ENCODE measurements around the gene KLHL29. TPM values are rescaled to one million over a fixed set of nuclear protein-coding genes. Genes with fewer than 3 reads are reported as not detected.

Gene KLHL29
- total RNA-seq, 1 experiment from 2014 or later: 2.4 TPM

DNA sequence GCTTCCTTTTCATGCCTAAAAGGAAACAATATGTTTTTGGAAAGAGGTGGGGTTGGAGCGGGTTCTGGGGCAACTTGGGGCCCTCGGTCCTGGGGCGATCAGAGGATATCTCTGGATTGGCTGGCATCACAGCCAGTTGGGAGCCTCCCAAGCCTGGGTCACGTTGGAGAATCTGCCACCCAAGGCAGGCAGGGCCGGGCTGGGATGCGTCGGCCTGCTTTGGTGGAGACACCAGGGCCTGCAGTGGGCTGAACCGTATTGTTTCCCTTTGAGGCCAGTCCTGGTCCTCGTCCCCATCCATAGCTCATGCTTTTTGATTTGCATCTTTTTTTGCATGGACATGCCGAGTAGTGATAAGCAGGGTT, 306.1 kb downstream of the KLHL29 start:
- Histone ChIP-seq H3K4me2 (ENCODE audit: insufficient read depth, insufficient read length, low read length) (no peak overlapping the region), H3T11ph (ENCODE audit: low read length) (no peak overlapping the region), H2AK5ac (ENCODE audit: insufficient read length, low read length) (no peak overlapping the region), H3K27me3 (ENCODE audit: insufficient read depth, low read length) (no peaks in the 10 kb centered on the region), H2BK12ac (ENCODE audit: insufficient read length, low read depth, low read length) (no peak overlapping the region), H4K91ac (ENCODE audit: insufficient read length, low read depth, low read length) (no peak overlapping the region), H3K79me1 (ENCODE audit: insufficient read depth, low read depth, low read length, poor library complexity, severe bottlenecking) (no peaks in the 10 kb centered on the region), H3K79me2 (ENCODE audit: insufficient read depth, low read length) (no peaks in the 10 kb centered on the region), H3K9ac (ENCODE audit: extremely low read depth, insufficient read length, low read length) (no peak overlapping the region), H4K20me1 (ENCODE audit: control insufficient read depth, insufficient read depth, insufficient read length) (no peaks in the 10 kb centered on the region), H3K27ac (ENCODE audit: insufficient read length, low read depth, low read length) (no peak overlapping the region), H3K4ac (ENCODE audit: low read depth, low read length) (no peak overlapping the region), H4K5ac (ENCODE audit: insufficient read length, low read depth, low read length) (no peak overlapping the region), H2BK120ac (ENCODE audit: low read depth, low read length, poor library complexity, severe bottlenecking) (no peak overlapping the region), H3K56ac (ENCODE audit: insufficient read length, low read depth, low read length) (no peak overlapping the region), H2BK15ac (ENCODE audit: low read depth, low read length) (no peak overlapping the region), H3K18ac (ENCODE audit: insufficient read length, low read depth, low read length) (no peak overlapping the region), H3K4me1 (ENCODE audit: insufficient read depth, low read length) (no peaks in the 10 kb centered on the region), H2BK20ac (ENCODE audit: low read depth, low read length, poor library complexity, severe bottlenecking) (no peak overlapping the region), H3K23ac (ENCODE audit: insufficient read length, low read depth, low read length) (no peak overlapping the region), H4K8ac (replicated peaks; ENCODE audit: insufficient read length, low read depth, low read length) (no peak overlapping the region), H3K23me2 (ENCODE audit: insufficient read length, low read depth, low read length, poor library complexity, severe bottlenecking) (no peaks in the 10 kb centered on the region), H2BK5ac (ENCODE audit: insufficient read length, low read length) (no peak overlapping the region), H3K14ac (ENCODE audit: insufficient read depth, low read length) (no peak overlapping the region), H2AFZ (ENCODE audit: low read length) (no peak overlapping the region), H3K9me3 (ENCODE audit: control insufficient read depth, low read depth, low read length) (no peaks in the 10 kb centered on the region)
- Mint-ChIP-seq H3K27ac (peak overlapping the region in 2 of 3 experiments; percentile 32 to 70; a peak in 2 of 7 replicates), H3K4me3 (no peak overlapping the region), H3K27me3 (ENCODE audit: low read depth) (no peaks in the 10 kb centered on the region), H3K36me3 (ENCODE audit: insufficient read depth in 1 of 3, low read depth in 3 of 3) (no peaks in the 10 kb centered on the region; a peak in 1 of 7 replicates), H3K4me1 (peaks cover 5 to 13% of the 10 kb centered on the region in 2 experiments), H3K9me3 (no peaks in the 10 kb centered on the region)
- DNase-seq: no peak
- no CpG with 5 or more reads among the region's 10 CpGs for WGBS (ENCODE audit: extremely low coverage, insufficient read length, low lambda C conversion rate)
- TF ChIP-seq, protein P1, sequence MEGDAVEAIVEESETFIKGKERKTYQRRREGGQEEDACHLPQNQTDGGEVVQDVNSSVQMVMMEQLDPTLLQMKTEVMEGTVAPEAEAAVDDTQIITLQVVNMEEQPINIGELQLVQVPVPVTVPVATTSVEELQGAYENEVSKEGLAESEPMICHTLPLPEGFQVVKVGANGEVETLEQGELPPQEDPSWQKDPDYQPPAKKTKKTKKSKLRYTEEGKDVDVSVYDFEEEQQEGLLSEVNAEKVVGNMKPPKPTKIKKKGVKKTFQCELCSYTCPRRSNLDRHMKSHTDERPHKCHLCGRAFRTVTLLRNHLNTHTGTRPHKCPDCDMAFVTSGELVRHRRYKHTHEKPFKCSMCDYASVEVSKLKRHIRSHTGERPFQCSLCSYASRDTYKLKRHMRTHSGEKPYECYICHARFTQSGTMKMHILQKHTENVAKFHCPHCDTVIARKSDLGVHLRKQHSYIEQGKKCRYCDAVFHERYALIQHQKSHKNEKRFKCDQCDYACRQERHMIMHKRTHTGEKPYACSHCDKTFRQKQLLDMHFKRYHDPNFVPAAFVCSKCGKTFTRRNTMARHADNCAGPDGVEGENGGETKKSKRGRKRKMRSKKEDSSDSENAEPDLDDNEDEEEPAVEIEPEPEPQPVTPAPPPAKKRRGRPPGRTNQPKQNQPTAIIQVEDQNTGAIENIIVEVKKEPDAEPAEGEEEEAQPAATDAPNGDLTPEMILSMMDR (conservative IDR thresholded peaks at IDR 0.05): no peak
